Kidney (tissue), 14 donors: ENCODE results near the gene SF3A2. TPM values are rescaled to one million over a fixed set of nuclear protein-coding genes. Genes with fewer than 3 reads are reported as not detected.

Experiments used
- DNase-seq, 5 donors: peaks; one replicate each; pipeline ENCODE4 v3.0.0-alpha.2; 2013 to 2020
- FAIRE-seq: peaks from 2 replicates; lab custom pipeline; 2012; peaks lifted over from hg19 to GRCh38; lab: Jason Lieb, UNC
- H3K27ac ChIP-seq, 2 donors: one replicate each; pipeline ENCODE4 v1.7.0; 2013; ENCODE audit warnings: low read depth in 2 of 2, low read length in 2 of 2, inconsistent platforms in 1 of 2
- H3K27me3 ChIP-seq: one replicate; pipeline ENCODE4 v1.7.1; 2013; ENCODE audit warnings: low read length, inconsistent platforms; ENCODE audit not compliant: control insufficient read depth, insufficient read depth
- H3K36me3 ChIP-seq, 3 donors: one replicate each; pipeline versions ENCODE4 v1.7.0 to v1.7.1; 2013; ENCODE audit warnings: low read length in 3 of 3, control low read depth in 1 of 3, inconsistent platforms in 1 of 3; ENCODE audit not compliant: insufficient read depth in 3 of 3, control insufficient read depth in 2 of 3
- H3K4me1 ChIP-seq, 3 donors: one replicate each; pipeline versions ENCODE4 v1.7.0 to v1.7.1; 2013; ENCODE audit warnings: low read length in 3 of 3, inconsistent platforms in 1 of 3, low read depth in 1 of 3; ENCODE audit not compliant: control insufficient read depth in 2 of 3, insufficient read depth in 2 of 3
- H3K4me3 ChIP-seq, 3 donors: one replicate each; pipeline versions ENCODE4 v1.7.0 to v1.8.1; 2013; ENCODE audit warnings: low read length in 3 of 3, control low read depth in 1 of 3, inconsistent platforms in 1 of 3
- H3K9ac ChIP-seq, 3 donors: one replicate each; pipeline versions ENCODE4 v1.7.0 to v1.7.1; 2013; ENCODE audit warnings: low read length in 3 of 3, control low read depth in 1 of 3, inconsistent platforms in 1 of 3
- H3K9me3 ChIP-seq, 3 donors: one replicate each; pipeline versions ENCODE4 v1.7.0 to v1.7.1; 2013; ENCODE audit warnings: low read length in 3 of 3, control low read depth in 1 of 3, inconsistent platforms in 1 of 3; ENCODE audit not compliant: control insufficient read depth in 2 of 3, insufficient read depth in 1 of 3
- intact Hi-C: fragments of 100-400 bp; cut with DNase I; formaldehyde crosslinking; loops from one replicate; pipeline ENCODE4 v1.11.1; 2022
- polyA plus RNA-seq: library from polyadenylated mRNA; stranded (reverse); fragments of 350-450 nt; fragmentation: Illumina TruSeq; extraction: RNeasy Lipid Tissue Mini Kit (QIAGEN cat#74804); gene quantifications from one replicate; pipeline ENCODE4 v1.2.3, GENCODE V29; 2014; ENCODE audit warnings: low read depth, low replicate concordance; ENCODE audit not compliant: insufficient read depth
- total RNA-seq: library from RNA; stranded (reverse); fragmentation: NEBNext Ultra II Directional; extraction: Animal tissue kit (Norgen Biotek cat#: 25700); gene quantifications from one replicate; pipeline ENCODE4 v1.2.1, GENCODE V29; 2021
- TF ChIP-seq, protein P1 (sequence below): IDR thresholded peaks from 3 replicates; pipeline ENCODE4 v1.5.1; 2012; ENCODE audit warnings: mild to moderate bottlenecking, moderate library complexity, borderline replicate concordance; ENCODE audit not compliant: insufficient read depth; ENCODE audit errors: extremely low read depth
- donor health status: control.
- donor health status: control.
- donor health status: control.
- donor health status: control.
- donor health status: control.
- donor health status: DM: yes; HTN: yes; CAD: no.
- donor health status: Normal renal cell carcinoma (clear cell type).

SF3A2 gene
- total and polyA plus RNA-seq, 2 donors from 2014 or later, result 25.7 to 64.1 TPM

DNA sequence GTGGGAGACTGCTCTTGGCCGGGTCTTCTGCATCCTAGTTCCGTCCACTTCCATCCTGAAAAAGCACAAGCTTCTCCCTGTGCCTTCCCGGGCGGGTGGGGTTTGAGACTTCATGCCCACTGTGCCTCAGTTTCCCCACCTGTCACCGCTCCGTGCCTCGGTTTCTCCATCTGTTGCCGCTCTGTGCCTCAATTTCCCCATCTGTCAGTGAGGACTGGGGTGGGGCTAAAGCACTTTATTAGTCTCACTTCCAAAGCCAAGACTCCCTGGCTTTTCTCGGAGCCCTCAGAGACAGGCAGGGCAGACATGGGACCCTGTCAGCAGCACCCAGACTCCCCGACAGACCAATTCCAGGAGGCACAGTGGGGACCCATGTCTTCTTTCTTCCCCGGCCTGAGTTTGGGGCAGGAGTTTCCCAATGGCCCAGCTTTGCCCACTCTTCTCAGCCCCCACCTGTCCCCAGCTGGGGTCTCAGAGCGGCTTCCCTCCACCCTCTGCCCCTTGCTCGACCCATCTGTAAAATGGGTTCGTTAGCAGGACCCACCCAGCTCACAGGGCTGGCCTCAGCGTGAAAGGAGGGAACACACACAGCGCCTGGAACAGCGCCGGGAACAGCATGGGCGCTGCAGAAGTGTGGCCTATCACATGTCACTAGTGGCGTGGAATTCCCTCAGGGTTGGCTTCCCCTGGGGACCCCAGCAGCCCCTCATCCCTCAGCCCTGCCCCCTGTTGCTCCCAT lies 49.9 kb downstream of the SF3A2 start:
- TF ChIP-seq, protein P1, sequence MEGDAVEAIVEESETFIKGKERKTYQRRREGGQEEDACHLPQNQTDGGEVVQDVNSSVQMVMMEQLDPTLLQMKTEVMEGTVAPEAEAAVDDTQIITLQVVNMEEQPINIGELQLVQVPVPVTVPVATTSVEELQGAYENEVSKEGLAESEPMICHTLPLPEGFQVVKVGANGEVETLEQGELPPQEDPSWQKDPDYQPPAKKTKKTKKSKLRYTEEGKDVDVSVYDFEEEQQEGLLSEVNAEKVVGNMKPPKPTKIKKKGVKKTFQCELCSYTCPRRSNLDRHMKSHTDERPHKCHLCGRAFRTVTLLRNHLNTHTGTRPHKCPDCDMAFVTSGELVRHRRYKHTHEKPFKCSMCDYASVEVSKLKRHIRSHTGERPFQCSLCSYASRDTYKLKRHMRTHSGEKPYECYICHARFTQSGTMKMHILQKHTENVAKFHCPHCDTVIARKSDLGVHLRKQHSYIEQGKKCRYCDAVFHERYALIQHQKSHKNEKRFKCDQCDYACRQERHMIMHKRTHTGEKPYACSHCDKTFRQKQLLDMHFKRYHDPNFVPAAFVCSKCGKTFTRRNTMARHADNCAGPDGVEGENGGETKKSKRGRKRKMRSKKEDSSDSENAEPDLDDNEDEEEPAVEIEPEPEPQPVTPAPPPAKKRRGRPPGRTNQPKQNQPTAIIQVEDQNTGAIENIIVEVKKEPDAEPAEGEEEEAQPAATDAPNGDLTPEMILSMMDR, result no peak
- intact Hi-C loops, result no loop called here
- FAIRE-seq, result no peak

DNA sequence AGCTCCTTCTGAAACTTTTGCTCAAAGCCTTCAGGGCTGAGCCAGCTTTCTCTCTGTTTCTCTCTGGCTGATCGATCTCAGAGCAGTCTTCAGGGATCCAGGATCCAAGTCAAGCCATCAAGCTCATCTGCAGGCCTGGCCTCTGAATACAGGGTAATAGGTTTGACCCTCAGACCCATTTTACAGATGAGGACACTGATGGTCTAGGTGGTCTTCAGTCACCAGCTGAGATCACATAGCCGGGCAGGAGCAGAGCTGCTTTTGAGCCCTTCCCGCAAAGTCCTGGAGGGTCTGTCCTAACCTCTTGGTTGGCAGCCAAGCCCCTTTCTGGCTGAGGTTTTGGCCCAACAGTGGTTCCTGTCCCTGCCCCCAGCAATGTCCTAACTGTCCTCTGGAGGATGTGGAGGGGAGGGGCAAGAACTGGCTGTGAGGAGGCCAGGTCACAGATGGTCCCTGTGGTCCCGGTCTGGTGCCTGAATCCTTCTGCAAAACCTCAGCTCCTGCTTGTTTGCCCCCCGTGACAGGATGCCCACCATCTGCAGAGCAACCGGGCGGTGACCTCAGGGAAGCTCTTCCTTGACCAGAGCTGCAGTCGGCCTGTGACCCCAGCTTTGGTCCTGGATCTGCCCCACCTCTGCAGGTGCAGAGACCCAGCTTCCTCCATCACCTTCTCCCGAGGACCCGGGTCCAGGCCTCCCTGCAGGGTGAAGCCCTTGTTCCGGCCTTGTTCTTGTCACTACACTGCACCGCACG lies 51.1 kb downstream of the SF3A2 start:
- H3K9me3 ChIP-seq, result no peaks in the 10 kb centered on the region
- H3K4me1 ChIP-seq, result peaks cover 0 to 15% (median 0%) of the 10 kb centered on the region in 3 donors
- TF ChIP-seq, protein P1, result no peak
- no peak overlapping the region for H3K4me3 ChIP-seq
- no peak overlapping the region for H3K27ac ChIP-seq
- DNase-seq, result no peak
- H3K9ac ChIP-seq, result no peak overlapping the region
- no peaks in the 10 kb centered on the region for H3K36me3 ChIP-seq
- intact Hi-C loops, result no loop called here
- peaks cover 16% of the 10 kb centered on the region for H3K27me3 ChIP-seq
- no peak for FAIRE-seq

More for the DNA sequence above, 49.9 kb downstream of the SF3A2 start:
- no peak overlapping the region for H3K4me3 ChIP-seq
- no peak overlapping the region for H3K27ac ChIP-seq
- no peaks in the 10 kb centered on the region for H3K9me3 ChIP-seq
- peaks cover 0 to 15% (median 0%) of the 10 kb centered on the region in 3 donors for H3K4me1 ChIP-seq
- H3K9ac ChIP-seq, result no peak overlapping the region
- no peaks in the 10 kb centered on the region for H3K36me3 ChIP-seq
- peaks cover 14% of the 10 kb centered on the region for H3K27me3 ChIP-seq
- no peak for DNase-seq

DNA sequence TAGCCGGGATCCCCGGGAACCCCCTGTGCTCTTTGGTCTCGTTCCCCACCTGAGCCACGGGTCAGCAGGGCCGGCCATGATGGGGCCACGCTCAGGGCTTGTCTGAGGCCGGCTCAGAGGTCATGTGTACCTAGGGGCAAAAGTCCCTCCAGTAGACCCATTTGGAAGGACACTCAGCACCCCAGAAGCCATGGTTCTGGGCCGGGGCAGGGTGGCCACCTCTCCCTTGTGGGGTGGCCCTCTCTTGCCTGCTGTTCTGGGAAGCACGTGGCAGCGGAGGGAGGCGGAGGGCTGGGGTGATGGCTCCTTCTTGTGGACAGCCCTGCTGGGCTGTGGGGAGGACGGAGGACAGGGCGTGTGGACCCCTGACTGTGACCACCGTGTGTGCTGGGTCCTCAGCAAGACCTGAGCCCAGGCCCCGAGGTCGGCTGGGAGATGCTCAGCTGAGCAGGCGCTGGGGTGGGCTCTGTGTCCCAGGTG lies 51.8 kb downstream of the SF3A2 start:
- Histone ChIP-seq H3K27me3 (peaks cover 16% of the 10 kb centered on the region), H3K36me3 (no peaks in the 10 kb centered on the region), H3K4me3 (no peak overlapping the region), H3K9ac (no peak overlapping the region), H3K9me3 (no peaks in the 10 kb centered on the region), H3K4me1 (peaks cover 0 to 15% (median 0%) of the 10 kb centered on the region in 3 donors), H3K27ac (no peak overlapping the region)
- DNase-seq (no peak), FAIRE-seq (no peak)
- TF ChIP-seq, protein P1, result no peak
- intact Hi-C loops, result no loop called here
